LNCaP clone FGC (cell line): Measurements from ENCODE around the gene HTT.

Experiments
- DNase-seq: peaks from one replicate; pipeline ENCODE4 v3.0.0-alpha.2; 2011; ENCODE audit warnings: low read depth
- H3K4me3 ChIP-seq: 2 replicates; pipeline ENCODE4 v1.5.1; 2011; ENCODE audit warnings: mild to moderate bottlenecking, low read depth, low read length, control low read depth
- TF ChIP-seq, protein P1 (sequence below): IDR thresholded peaks from 2 replicates; pipeline ENCODE4 v1.5.1; 2012; ENCODE audit warnings: mild to moderate bottlenecking; ENCODE audit not compliant: control insufficient read depth, insufficient read depth; ENCODE audit errors: extremely low read depth

HTT gene

DNA sequence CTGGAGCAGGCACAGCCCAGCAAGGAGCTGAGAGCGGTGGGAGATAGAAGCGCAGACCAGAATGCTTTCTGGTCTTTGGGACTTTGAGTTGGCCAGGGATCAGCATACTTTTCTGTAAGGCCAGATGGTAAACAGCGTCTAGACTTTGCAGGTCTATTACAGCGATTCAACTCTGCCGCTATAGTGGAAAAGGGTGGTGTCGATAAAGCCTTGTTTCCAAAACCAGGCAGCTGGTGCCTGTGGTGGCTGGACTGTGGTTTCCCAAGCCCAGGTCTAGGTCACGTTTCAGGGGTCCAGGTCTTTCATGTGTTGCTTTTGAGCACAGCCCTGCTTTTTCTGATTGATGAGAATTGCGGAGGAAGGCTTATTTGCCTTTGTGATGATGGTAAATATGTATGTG, 40.2 kb upstream of the HTT start:
- TF ChIP-seq, protein P1, sequence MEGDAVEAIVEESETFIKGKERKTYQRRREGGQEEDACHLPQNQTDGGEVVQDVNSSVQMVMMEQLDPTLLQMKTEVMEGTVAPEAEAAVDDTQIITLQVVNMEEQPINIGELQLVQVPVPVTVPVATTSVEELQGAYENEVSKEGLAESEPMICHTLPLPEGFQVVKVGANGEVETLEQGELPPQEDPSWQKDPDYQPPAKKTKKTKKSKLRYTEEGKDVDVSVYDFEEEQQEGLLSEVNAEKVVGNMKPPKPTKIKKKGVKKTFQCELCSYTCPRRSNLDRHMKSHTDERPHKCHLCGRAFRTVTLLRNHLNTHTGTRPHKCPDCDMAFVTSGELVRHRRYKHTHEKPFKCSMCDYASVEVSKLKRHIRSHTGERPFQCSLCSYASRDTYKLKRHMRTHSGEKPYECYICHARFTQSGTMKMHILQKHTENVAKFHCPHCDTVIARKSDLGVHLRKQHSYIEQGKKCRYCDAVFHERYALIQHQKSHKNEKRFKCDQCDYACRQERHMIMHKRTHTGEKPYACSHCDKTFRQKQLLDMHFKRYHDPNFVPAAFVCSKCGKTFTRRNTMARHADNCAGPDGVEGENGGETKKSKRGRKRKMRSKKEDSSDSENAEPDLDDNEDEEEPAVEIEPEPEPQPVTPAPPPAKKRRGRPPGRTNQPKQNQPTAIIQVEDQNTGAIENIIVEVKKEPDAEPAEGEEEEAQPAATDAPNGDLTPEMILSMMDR = no peak
- no peak for DNase-seq
- H3K4me3 ChIP-seq = no peak overlapping the region

DNA sequence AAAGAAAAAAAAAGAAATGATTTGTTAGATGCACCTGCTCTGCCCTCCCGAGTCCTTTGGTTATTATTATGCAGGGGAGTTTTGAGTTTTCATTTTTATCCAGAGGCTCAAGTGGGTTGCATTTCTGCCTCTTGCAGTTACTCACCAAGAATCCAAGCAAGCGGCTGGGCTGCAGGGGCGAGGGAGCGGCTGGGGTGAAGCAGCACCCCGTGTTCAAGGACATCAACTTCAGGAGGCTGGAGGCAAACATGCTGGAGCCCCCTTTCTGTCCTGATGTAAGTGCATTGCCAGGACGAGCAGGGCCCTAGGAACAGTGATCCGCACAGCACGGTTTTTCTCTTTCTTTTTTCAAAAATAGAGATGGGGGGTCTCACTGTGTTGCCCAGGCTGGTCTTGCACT, 39.2 kb upstream of the HTT start:
- TF ChIP-seq, protein P1 = no peak
- no peak for DNase-seq
- H3K4me3 ChIP-seq = no peak overlapping the region

DNA sequence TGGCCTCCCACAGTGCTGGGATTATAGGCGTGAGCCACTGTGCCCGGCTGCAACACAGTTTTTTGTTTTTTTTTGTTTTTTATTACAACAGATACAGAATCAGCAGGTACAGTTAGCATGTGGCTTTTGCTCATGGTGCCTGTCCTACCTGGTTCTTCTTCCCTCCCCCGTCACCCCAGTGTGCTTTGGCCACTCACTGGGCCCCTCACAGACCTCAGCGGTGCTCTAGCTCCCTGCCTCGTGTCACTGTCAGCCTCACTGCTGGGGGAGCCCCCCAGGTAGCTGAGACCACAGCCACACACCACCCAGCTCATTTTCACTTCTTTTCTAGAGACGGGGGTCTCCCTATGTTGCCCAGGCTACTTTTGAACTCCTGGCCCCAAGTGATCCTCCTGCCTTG, 38.8 kb upstream of the HTT start:
- no peak for DNase-seq
- TF ChIP-seq, protein P1 = no peak
- H3K4me3 ChIP-seq = no peak overlapping the region

DNA sequence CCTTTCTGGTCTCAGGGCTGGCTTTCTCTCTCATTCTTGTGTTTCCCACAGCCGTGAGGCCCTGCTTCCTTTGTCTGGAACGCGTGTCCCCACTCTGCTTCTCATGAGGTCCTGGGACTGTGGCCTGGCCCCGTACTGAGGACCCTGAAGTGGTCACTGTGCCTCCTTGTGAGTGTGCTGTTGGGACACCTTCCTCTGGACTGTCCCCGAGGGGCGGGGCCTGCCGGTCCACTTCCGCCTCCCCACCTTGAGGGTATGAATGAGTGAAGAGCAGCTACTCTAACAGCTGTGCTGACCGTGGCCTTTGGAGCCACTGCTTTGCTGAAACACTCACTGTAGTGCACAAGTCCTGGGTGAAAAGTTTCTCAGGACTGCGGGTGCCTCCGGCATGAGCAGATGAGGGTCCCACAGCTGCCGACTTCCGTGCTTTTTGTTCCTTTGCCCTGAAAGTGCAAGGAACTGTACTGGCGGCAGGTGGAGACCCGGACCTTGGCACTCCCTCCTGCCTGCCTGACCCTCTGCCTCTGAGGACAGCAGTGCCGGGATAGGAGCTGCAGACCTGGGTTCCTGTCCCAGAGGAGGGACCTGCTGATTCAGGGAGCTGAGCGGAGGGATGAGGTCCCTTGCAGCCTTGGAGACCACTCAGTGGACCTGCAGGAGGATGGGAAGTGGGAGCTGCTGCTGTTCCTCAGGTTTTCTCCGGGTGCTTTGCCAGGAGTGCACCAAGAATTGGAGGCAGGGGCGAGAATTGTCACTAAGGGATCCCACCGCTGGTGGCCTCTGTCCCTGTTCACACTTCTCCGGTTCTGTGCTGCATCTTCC, 38.1 kb upstream of the HTT start:
- no peak for DNase-seq
- TF ChIP-seq, protein P1 = no peak
- no peak overlapping the region for H3K4me3 ChIP-seq

DNA sequence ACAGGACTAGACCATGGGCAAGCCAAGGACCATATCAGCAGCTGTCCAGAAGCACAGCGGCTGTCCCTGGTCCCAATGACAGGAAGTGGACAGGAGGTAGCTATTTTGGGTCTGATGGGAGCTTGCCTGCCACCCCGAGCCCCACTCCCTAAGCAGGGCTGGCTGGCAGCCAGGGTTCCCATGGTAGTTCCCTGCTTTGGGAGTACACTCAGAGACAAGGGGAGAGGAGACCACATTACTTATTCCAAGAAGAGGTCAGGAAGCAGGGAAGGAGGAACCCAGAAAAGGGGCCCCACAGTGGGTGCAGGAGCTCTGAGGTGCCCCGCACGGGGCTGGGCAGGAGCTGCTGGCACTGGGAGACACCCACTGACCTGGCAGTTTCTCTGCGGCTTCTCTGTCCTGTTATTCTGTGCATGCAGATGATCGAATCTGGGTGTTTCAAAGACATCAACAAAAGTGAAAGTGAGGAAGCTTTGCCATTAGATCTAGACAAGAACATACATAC, 36.5 kb upstream of the HTT start:
- TF ChIP-seq, protein P1 = no peak
- DNase-seq = no peak
- no peak overlapping the region for H3K4me3 ChIP-seq

DNA sequence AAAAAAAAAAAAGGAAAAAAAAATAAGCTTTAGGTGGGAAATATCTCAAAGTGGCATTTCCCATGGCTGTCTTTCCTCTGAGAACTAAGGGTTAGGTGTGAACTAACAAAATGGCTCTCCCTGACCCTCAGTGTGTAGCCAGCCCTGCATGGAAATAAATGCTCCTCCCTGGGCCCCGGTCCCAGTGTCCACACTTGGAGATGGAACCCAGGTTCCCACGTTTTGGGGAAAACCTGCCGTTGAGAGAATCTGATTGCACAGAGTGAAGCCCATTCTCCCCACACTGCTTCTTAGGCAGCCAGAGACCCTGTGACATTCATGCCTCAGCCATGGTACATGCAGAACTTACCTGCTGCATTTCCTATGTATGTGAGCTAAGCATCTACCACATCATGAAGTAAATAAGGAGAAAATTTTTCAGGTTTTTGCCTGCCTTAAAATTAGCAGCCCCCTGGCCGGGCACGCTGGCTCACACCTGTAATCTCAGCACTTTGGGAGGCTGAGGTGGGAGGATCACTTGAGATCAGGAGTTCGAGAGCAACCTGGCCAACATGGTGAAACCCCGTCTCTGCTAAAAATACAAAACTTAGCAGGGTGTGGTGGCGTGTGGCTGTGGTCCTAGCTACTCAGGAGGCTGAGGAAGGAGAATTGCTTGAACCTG, 34.6 kb upstream of the HTT start:
- no peak for DNase-seq
- no peak overlapping the region for H3K4me3 ChIP-seq
- TF ChIP-seq, protein P1 = no peak
